Nephron progenitor cell (in vitro differentiated cells): Measurements from ENCODE around the gene SOX2.
A peak's percentile ranks its signal among the peaks of the same experiment; 100 is the strongest.

Experiments used
- DNase-seq: peaks from one replicate; pipeline ENCODE4 v3.0.0; 2021
- H3K27ac Mint-ChIP-seq: 2 replicates; pipeline ENCODE4 v1.8.0; 2021; ENCODE audit warnings: mild to moderate bottlenecking, moderate library complexity, mixed read lengths
- H3K27me3 Mint-ChIP-seq: 2 replicates; pipeline ENCODE4 v1.8.0; 2021; ENCODE audit warnings: mild to moderate bottlenecking, low read depth, mixed read lengths; ENCODE audit not compliant: poor library complexity
- H3K36me3 Mint-ChIP-seq: 2 replicates; pipeline ENCODE4 v1.8.0; 2021; ENCODE audit warnings: low read depth, mixed read lengths
- H3K4me1 Mint-ChIP-seq: 2 replicates; pipeline ENCODE4 v1.8.0; 2021; ENCODE audit warnings: mixed read lengths
- H3K4me3 Mint-ChIP-seq: 2 replicates; pipeline ENCODE4 v1.8.0; 2021; ENCODE audit warnings: mild to moderate bottlenecking, moderate library complexity, mixed read lengths
- H3K9me3 Mint-ChIP-seq: 2 replicates; pipeline ENCODE4 v1.8.0; 2021; ENCODE audit warnings: mild to moderate bottlenecking, moderate library complexity, mixed read lengths
- CTCF ChIP-seq: fragments of 200-600 bp; sonication (generic); IDR thresholded peaks from 2 replicates; pipeline ENCODE4 v1.5.0; 2021; ENCODE audit warnings: antibody characterized with exemption

Gene SOX2

GRCh38 chr3:181696626-181697230 is 15.0 kb upstream of the SOX2 start:
- H3K9me3 Mint-ChIP-seq: no peaks in the 10 kb centered on the region
- no peak for TF ChIP-seq CTCF
- peaks cover 55% of the 10 kb centered on the region for H3K4me1 Mint-ChIP-seq
- no peak overlapping the region for H3K27ac Mint-ChIP-seq
- no peaks in the 10 kb centered on the region for H3K36me3 Mint-ChIP-seq
- DNase-seq: no peak
- H3K4me3 Mint-ChIP-seq: peak overlapping the region; percentile 3
- peaks cover 19% of the 10 kb centered on the region for H3K27me3 Mint-ChIP-seq

GRCh38 chr3:181698263-181698954 is 13.3 kb upstream of the SOX2 start:
- no peaks in the 10 kb centered on the region for H3K36me3 Mint-ChIP-seq
- no peak overlapping the region for H3K4me3 Mint-ChIP-seq
- H3K27ac Mint-ChIP-seq: no peak overlapping the region
- H3K4me1 Mint-ChIP-seq: peaks cover 63% of the 10 kb centered on the region
- H3K9me3 Mint-ChIP-seq: no peaks in the 10 kb centered on the region
- peaks cover 36% of the 10 kb centered on the region for H3K27me3 Mint-ChIP-seq
- TF ChIP-seq CTCF: no peak
- DNase-seq: no peak

- H3K9me3 Mint-ChIP-seq: no peaks in the 10 kb centered on the region
- no peak for DNase-seq
- H3K4me1 Mint-ChIP-seq: peaks cover 68% of the 10 kb centered on the region
Measured at GRCh38 chr3:181699171-181699903, 12.4 kb upstream of the SOX2 start.

GRCh38 chr3:181700168-181701087 is 11.3 kb upstream of the SOX2 start:
- DNase-seq: peak; percentile 81
- H3K4me3 Mint-ChIP-seq: peak overlapping the region; percentile 89
- peaks cover 79% of the 10 kb centered on the region for H3K4me1 Mint-ChIP-seq

More at GRCh38 chr3:181699171-181699903, 12.4 kb upstream of the SOX2 start:
- TF ChIP-seq CTCF: no peak
- Mint-ChIP-seq H3K36me3 (no peaks in the 10 kb centered on the region), H3K4me3 (peak overlapping the region; percentile 89), H3K27ac (no peak overlapping the region), H3K27me3 (peaks cover 45% of the 10 kb centered on the region)

More at GRCh38 chr3:181700168-181701087, 11.3 kb upstream of the SOX2 start:
- TF ChIP-seq CTCF: peak; percentile 95
- H3K36me3 Mint-ChIP-seq: no peaks in the 10 kb centered on the region
- no peak overlapping the region for H3K27ac Mint-ChIP-seq
- no peaks in the 10 kb centered on the region for H3K9me3 Mint-ChIP-seq
- H3K27me3 Mint-ChIP-seq: peaks cover 56% of the 10 kb centered on the region
